GM20431 (cell line): ENCODE measurements around the gene MEIKIN.

Experiments
- in situ Hi-C: fragments of 300-500 bp; cut with MseI, MboI; formaldehyde crosslinking; loops from one replicate; pipeline ENCODE4 v1.15.0; 2020; ENCODE audit warnings: low sequenced_read_pairs; ENCODE audit not compliant: unreplicated experiment

Gene MEIKIN, protein sequence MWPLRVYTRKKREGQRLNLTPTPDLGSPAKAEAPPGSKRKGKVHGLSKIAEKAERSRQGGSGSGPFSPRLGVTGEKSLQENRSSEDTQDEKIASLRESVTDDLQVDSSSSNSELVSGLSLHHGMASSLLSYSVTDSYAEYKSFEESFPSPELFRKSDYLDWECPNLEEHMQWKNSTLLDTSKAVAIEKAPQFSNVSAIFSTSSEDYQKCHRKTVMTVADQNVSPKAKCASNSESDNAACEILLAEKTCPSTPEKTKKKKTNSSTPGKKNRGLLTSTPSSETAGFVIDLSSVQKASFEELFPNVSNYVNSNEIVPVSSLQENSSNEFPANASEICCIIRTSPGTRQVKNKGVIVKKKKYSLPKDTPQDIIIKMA

GRCh38 chr5:131945551-131946168 lies at the start of gene MEIKIN:
Gene MEIKIN, minus strand, starts transcription at chr5:131945663. Its CDS starts 158 bp downstream, at chr5:131945505.
- in situ Hi-C loops, result no loop called here

GRCh38 chr5:131994533-131995226 lies 49.2 kb upstream of the MEIKIN start:
- in situ Hi-C loops, result no loop called here

DNA sequence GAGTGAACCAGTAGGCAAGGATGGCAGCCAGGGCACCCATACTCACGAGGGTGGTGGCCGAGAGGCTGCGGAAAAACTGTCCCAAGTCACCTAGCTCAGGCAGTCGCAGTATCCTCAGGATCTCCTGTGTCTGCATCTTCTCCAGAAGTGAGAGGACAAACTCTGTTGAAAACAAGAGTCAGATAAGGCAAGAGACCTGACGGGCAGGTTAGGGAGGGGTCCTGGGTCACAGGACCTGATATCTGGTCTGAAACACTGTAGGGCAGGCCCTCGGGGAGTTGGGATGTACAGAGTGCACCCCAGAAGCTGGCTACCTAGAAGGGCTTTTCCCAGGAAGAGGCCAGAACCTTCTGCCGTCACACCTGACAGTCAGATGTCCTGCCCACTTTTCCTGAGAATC lies 48.6 kb upstream of the MEIKIN start:
- in situ Hi-C loops, result no loop called here

DNA sequence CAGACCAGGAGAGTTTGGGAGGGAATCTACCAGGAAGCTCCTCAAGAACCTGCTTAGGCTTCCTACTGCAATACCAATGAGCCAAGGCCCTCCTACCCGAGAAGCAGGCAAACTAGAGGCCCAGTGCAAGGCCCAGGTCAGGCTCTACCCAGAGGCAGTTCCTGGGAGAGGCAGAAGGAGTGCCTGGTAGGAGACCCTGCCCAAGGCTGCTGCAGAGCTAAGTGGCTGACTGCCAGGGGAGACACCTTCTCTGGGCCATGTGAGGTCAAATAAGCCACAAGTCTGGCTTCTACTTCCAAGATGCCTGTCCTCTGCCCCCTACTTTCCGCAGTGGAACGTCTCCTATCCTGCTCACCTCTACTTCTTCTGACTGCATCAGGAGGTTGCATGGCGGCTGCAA lies 48.2 kb upstream of the MEIKIN start:
- in situ Hi-C loops, result no loop called here

DNA sequence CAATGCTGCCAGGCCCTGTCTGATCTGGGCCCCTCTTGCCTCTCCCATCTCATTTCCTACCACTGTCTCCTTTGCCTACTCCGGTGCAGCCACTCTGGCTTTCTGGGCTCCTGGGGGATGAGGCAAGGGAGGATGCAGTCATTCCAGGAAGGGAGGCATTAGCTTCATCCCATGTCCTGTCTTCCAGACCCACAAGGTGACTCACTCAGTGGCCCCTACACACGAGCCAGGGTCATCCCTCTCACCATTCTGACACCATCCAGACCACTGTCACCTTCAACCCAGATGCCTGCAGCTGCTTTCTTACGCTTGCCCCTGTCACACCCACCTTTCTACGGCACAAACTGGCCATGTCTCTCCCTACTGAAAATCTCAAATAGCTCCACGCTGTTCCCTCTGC lies 46.9 kb upstream of the MEIKIN start:
- in situ Hi-C loops, result no loop called here

DNA sequence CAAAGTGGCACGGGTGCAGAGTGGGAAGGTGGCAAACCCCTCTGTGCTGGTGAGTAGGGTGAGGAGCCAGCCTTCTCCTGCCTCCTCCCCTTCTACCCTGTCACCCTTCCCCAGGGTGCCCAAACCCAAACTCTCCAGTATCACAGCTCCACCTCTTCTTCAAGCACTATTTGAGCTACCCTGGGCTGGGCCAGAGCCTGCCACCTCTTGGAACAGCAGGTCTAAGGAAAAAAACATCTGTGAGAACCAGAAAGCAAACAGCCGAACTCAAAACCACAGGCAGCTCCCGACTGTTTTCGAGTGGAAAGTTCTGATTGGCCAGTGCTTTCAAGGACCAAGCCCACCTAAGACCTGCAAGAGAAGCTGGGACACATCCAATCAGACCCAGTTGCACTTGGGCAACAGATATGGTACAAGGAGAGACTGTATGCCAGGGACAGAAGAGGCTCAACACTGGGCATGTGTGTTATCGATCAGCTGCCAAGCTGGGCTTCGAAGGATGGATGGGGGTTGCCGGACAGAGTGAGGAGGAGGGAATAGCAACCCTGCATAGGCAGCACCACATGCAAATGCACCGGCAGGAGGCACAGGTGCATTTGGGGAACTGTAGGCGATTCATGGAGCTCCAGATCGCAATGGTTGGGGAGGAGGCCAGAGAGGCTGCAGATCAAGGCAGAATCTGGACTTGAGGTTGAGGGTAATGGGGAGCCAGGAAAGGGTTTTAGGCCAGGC lies 46.3 kb upstream of the MEIKIN start:
- in situ Hi-C loops, result no loop called here

DNA sequence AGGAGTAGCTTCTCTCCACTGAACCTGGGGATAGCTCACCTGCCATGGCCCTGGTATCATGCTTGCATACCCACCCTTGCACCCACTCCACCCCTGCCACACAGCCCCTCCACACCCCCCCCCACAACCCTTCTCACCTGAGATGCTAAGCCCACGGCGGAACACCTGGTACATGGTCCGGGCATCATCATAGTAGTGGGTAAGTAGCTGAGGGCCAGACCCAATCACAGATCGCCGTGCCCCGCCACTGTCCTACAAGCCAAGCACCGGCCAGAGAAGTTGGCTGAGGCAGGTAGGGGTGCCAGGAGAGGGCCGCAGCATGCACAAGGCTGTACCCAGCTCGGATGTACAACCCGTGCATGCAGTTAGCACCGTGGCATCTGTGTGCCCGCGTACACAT lies 45.3 kb upstream of the MEIKIN start:
- in situ Hi-C loops, result no loop called here

GRCh38 chr5:131988601-131989000 lies 43.1 kb upstream of the MEIKIN start:
- in situ Hi-C loops, result no loop called here

DNA sequence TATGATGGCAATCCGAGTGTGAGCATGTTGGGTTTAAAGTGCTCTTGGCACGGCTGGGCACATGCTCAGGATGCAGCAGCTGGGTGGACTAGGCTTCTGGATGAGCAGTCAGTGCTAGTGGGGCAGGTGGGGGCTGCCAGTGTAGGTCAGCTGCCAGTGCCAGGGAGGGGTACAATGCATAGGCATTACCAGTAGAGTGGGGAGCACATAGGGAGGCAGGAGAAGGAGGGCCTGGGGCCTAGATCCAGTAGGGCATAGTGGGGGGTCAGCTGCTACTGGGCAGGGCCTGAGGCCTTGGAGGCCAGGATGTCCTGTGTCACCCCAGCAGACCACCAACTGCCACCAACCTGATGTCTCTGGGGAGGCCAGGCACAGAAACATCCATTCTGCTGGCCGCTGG lies 41.8 kb upstream of the MEIKIN start:
- in situ Hi-C loops, result no loop called here

DNA sequence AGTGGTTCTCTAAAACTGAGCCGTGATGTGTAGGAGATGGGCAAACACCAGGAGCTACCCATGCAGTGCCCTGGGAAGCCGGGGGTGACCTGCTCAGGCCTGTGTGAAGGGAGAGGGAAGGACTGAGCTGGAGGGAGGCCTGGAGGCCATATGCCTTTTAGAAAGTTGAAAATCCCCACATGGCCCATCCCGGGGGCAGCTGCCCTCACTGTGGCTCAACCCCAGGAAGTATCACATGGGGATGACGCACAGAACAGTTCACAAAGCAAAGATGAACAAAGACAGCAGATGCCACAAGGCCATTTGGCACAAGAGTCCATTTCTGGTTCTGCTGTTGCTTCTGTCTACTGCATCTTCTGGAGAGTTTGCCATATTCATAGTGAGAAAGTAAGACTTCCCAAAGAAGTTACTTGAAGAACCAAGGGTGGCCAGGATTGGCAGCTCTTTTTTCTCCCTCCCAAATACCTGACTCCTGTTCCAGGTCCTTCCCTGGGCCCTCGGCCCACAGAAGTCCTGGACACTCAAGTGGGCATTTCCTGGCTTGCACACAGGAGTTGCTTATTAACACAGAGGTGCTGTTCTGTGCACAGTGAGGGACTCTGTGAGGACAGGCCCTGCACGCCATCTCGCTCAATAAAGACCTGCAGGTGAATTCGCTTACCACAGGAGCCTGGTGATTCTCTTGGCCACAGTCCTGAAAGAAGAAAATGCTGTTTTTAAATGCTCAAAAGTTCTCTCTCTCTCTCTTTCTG lies 40.9 kb upstream of the MEIKIN start:
- in situ Hi-C loops, result no loop called here

DNA sequence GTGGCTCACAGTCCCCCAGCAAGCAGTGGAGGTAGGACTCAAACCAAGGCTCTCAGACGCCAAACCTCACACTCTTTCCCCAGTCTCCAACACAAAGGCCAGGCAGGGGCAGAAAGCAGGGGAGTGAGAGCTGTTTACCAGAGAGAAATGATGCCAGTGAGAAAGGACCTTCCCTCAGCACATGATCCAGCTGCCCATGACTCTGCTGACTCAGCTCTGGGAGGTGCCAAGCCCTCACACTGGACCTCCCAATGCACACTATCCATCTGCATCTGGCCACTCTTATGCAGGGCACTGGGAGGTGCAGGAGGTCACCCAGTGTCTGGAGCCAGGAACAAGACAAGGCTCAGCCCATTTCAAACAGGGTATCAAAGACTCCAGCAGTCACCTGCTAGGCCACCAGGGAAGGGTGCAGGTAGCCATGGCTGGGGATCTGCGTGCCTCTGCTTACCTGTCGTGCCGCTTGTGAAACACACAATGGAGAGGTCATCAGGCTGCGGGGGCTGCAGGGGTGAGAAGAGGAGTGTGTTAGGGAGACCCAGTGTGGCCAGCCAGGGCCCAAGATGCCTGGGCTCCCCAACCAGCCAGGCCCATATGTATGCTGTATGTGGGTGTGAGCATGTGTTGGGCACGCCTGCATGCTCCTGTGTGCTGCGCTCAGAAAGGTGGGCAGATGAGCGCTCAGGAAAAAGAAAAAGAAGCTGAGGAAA lies 39.6 kb upstream of the MEIKIN start:
- in situ Hi-C loops, result no loop called here

DNA sequence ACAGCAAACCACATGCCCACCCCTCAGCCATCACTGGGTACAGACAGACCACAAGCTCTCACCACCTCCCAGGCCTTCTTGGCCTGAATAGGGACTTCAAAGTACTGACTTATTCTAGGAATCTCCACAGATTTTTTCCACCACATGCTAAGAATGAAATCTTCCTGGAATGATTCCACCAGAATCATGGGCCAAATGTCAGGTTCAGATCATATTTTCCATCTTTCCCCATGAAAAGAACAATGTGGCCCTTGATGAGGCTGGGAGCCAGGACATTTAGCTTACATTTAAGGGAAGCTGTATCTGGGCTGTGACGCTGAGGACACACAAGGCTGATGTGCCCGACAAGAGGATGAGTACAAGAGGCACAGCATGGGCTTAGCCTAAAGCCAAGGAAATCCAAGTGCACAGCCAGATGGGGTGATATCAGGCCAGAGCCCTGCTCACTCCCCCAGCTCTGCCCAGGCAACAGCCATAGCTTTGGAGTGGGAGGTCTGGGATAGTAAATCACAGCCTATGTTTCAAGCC lies 37.8 kb upstream of the MEIKIN start:
- in situ Hi-C loops, result no loop called here

- in situ Hi-C loops, result no loop called here
Observed at GRCh38 chr5:131981516-131981915, 36.1 kb upstream of the MEIKIN start.

DNA sequence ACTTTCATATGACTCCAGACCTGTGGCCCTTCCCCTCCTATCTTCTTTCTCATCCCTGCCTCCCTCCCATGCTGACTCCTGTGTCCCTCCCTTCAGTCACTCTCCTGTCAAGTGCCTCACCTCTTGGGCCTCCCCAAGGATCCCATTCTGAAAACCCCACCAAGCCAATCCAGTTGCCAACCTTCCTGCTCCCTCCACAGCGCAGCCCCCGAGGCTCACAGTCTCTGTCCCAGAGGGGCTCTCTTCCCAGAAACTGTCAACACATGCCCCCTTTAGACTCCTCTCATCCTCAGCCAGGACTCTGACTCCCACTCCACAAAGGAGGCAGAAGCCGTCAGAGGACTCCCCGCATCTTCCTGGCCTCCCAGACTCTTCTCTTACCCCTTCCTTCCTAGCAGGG lies 35.2 kb upstream of the MEIKIN start:
- in situ Hi-C loops, result no loop called here

DNA sequence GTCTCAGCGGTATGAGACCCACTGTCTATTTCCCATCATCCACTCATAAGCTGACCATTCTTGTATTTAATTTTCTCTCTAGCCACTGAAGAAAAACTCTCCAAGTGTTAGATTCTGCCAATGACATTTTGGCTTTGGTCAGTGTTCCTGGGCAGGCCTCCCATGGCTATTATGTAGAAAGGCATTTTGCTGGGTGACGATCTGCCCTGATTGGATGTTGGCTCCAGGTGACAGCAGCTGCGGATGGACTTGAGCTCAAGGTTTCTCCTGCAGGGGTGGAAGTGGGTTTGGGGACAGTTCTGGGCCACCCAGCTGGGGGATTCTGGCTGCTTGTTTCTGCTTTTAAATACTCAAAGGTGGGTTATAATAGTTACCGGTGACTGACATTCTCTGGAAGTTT lies 34.4 kb upstream of the MEIKIN start:
- in situ Hi-C loops, result no loop called here

DNA sequence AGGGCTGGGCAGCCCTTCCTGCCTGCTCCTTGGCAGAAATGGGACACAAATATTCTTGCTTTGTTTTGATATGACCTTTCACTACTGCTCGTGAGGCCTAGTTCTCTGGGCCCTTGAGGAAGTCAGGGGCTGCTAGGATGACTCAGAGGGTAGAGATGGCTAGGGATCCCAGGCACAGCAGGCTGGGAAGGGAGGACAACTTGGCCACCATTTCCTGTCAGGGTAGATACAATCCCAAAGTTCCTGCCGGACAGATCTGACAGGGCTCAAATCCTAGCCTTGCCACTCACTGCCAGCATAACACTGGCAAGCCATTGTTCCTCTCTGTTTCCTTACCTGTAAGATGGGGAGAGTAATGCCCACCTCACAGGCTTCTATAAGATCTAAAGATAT lies 31.7 kb upstream of the MEIKIN start:
- in situ Hi-C loops, result no loop called here

DNA sequence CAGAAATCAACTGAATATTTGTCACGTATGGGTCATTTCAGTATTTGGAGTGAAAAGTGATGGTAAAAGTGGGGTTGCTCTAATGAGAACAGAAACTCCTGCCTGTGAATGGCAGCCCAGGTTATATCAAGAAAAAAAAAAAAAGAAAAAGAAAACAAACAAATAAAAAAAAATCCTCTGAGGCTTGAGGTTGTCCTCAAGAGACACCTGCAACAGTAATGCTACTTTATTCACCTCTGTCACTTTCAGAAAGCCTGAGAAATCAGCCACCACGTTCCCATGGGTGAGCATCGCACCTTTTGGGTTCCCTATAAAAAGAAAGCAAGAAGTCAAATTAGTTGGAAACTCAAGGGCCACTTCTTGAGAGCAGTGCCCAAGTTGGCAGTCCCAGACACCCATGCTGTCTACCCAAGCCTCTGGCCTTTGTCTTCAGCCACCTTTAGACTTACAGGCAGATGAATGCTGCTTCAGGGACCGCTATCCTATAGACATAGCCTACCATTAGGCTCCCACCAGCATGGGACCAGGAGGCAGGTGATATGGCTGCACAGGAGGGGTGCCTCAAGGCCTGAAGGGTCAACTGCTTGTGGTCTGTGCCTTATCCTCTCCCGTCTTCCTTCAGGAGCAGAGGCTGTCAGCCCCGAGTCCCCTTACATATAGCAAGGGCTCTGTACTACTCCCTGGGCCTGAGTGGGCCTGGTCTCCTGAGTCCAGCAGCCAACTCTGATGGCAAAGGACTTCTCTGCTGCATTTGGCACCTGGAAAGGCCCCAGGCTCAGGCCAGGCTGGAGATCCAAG lies 31.1 kb upstream of the MEIKIN start:
- in situ Hi-C loops, result no loop called here

GRCh38 chr5:131974956-131975726 lies 29.7 kb upstream of the MEIKIN start:
- in situ Hi-C loops, result no loop called here
